Activated T-helper 1 cell treated with anti-CD3 and anti-CD28 coated beads, Interleukin-12 subunit alpha, Interleukin-12 subunit beta, Interleukin-2, Interleukin-4 antibody, amounts not matched to agents 30 ng/mL and 10 ng/mL and 1 ng/mL, durations not matched to agents 14 hours and 24 hours and 36 hours (primary cell): ENCODE measurements around the gene CDH16. TPM values are rescaled to one million over a fixed set of nuclear protein-coding genes. Genes with fewer than 3 reads are reported as not detected.
"Not testable (repeated sequence)": the region's sequence is repeated elsewhere in the genome, so short reads cannot be mapped to it uniquely, and the experiment has no call there.

Experiments
- DNase-seq: peaks from one replicate; pipeline ENCODE4 v3.0.0; 2021; ENCODE audit warnings: low spot score
- H3K27ac Mint-ChIP-seq: one replicate; pipeline ENCODE4 v1.8.0; 2021; ENCODE audit warnings: mild to moderate bottlenecking, mixed read lengths
- H3K27me3 Mint-ChIP-seq: one replicate; pipeline ENCODE4 v1.8.0; 2022; ENCODE audit warnings: mild to moderate bottlenecking, moderate library complexity, mixed read lengths; ENCODE audit not compliant: insufficient read depth
- H3K36me3 Mint-ChIP-seq: one replicate; pipeline ENCODE4 v1.8.0; 2021; ENCODE audit warnings: low read depth, mixed read lengths
- H3K4me1 Mint-ChIP-seq: one replicate; pipeline ENCODE4 v1.8.0; 2021; ENCODE audit warnings: low read depth, mixed read lengths
- H3K4me3 Mint-ChIP-seq: one replicate; pipeline ENCODE4 v1.8.0; 2021; ENCODE audit warnings: mild to moderate bottlenecking, moderate library complexity, mixed read lengths
- H3K9me3 Mint-ChIP-seq: one replicate; pipeline ENCODE4 v1.8.0; 2021; ENCODE audit warnings: mixed read lengths
- intact Hi-C: fragments of 100-400 bp; cut with micrococcal nuclease; formaldehyde crosslinking; loops from one replicate; pipeline ENCODE4 v1.15.1; 2024
- total RNA-seq: library from RNA; stranded (reverse); gene quantifications from 2 replicates; pipeline ENCODE4 v1.2.3, GENCODE V29; 2022

Gene CDH16
- total RNA-seq, 1 donor from 2014 or later = not detected

- Mint-ChIP-seq H3K27me3 (peaks cover 19% of the 10 kb centered on the region), H3K4me1 (peaks cover 16% of the 10 kb centered on the region)
- H3K4me3 Mint-ChIP-seq, H3K27ac Mint-ChIP-seq, H3K9me3 Mint-ChIP-seq, intact Hi-C loops, H3K36me3 Mint-ChIP-seq, DNase-seq: not testable (repeated sequence)
Measured at GRCh38 chr16:66944971-66945370, 26.3 kb upstream of the CDH16 start.

- H3K27ac Mint-ChIP-seq = no peak overlapping the region
- no peaks in the 10 kb centered on the region for H3K9me3 Mint-ChIP-seq
- DNase-seq = no peak
Measured at GRCh38 chr16:66944054-66944441, 25.4 kb upstream of the CDH16 start.

GRCh38 chr16:66943426-66944053, 24.9 kb upstream of the CDH16 start:
- no peak overlapping the region for H3K27ac Mint-ChIP-seq
- peaks cover 7% of the 10 kb centered on the region for H3K36me3 Mint-ChIP-seq
- H3K4me1 Mint-ChIP-seq = peaks cover 15% of the 10 kb centered on the region
- peaks cover 6% of the 10 kb centered on the region for H3K27me3 Mint-ChIP-seq
- H3K9me3 Mint-ChIP-seq = no peaks in the 10 kb centered on the region
- H3K4me3 Mint-ChIP-seq = no peak overlapping the region
- intact Hi-C loops = no loop called here
- no peak for DNase-seq

More at GRCh38 chr16:66944054-66944441, 25.4 kb upstream of the CDH16 start:
- H3K36me3 Mint-ChIP-seq = peaks cover 7% of the 10 kb centered on the region
- intact Hi-C loops = no loop called here
- peaks cover 16% of the 10 kb centered on the region for H3K4me1 Mint-ChIP-seq
- H3K27me3 Mint-ChIP-seq = peaks cover 10% of the 10 kb centered on the region
- no peak overlapping the region for H3K4me3 Mint-ChIP-seq

GRCh38 chr16:66942981-66943380, 24.3 kb upstream of the CDH16 start:
- DNase-seq = no peak
- Mint-ChIP-seq H3K27me3 (peaks cover 3% of the 10 kb centered on the region), H3K4me3 (no peak overlapping the region), H3K9me3 (no peaks in the 10 kb centered on the region), H3K36me3 (peaks cover 7% of the 10 kb centered on the region), H3K27ac (no peak overlapping the region), H3K4me1 (peaks cover 10% of the 10 kb centered on the region)
- intact Hi-C loops = no loop called here

GRCh38 chr16:66940236-66940635, 21.6 kb upstream of the CDH16 start:
- intact Hi-C loops = no loop called here
- H3K27me3 Mint-ChIP-seq = no peaks in the 10 kb centered on the region
- H3K4me3 Mint-ChIP-seq = no peak overlapping the region
- H3K9me3 Mint-ChIP-seq = no peaks in the 10 kb centered on the region
- H3K4me1 Mint-ChIP-seq = peaks cover 26% of the 10 kb centered on the region
- DNase-seq = no peak
- peaks cover 14% of the 10 kb centered on the region for H3K36me3 Mint-ChIP-seq
- H3K27ac Mint-ChIP-seq = no peak overlapping the region

GRCh38 chr16:66939366-66939765, 20.7 kb upstream of the CDH16 start:
- intact Hi-C loops = no loop called here
- Mint-ChIP-seq H3K36me3 (peaks cover 14% of the 10 kb centered on the region), H3K27ac (no peak overlapping the region), H3K9me3 (no peaks in the 10 kb centered on the region), H3K4me1 (peaks cover 32% of the 10 kb centered on the region), H3K4me3 (no peak overlapping the region), H3K27me3 (no peaks in the 10 kb centered on the region)
- no peak for DNase-seq

GRCh38 chr16:66937725-66938337, 19.1 kb upstream of the CDH16 start:
- no peak for DNase-seq
- intact Hi-C loops = no loop called here
- peaks cover 23% of the 10 kb centered on the region for H3K36me3 Mint-ChIP-seq
- peak overlapping the region; percentile 96 for H3K4me3 Mint-ChIP-seq
- H3K9me3 Mint-ChIP-seq = no peaks in the 10 kb centered on the region
- H3K27me3 Mint-ChIP-seq = no peaks in the 10 kb centered on the region
- H3K27ac Mint-ChIP-seq = no peak overlapping the region
- H3K4me1 Mint-ChIP-seq = peaks cover 40% of the 10 kb centered on the region

- peaks cover 27% of the 10 kb centered on the region for H3K36me3 Mint-ChIP-seq
- H3K27me3 Mint-ChIP-seq = no peaks in the 10 kb centered on the region
- no peak for DNase-seq
- intact Hi-C loops = no loop called here
- H3K9me3 Mint-ChIP-seq = no peaks in the 10 kb centered on the region
- peaks cover 48% of the 10 kb centered on the region for H3K4me1 Mint-ChIP-seq
- H3K27ac Mint-ChIP-seq = no peak overlapping the region
- H3K4me3 Mint-ChIP-seq = peak overlapping the region; percentile 96
Measured at GRCh38 chr16:66936889-66937554, 18.3 kb upstream of the CDH16 start.

GRCh38 chr16:66936462-66936861, 17.8 kb upstream of the CDH16 start:
- peak overlapping the region; percentile 41 for H3K27ac Mint-ChIP-seq
- peaks cover 53% of the 10 kb centered on the region for H3K4me1 Mint-ChIP-seq
- peaks cover 30% of the 10 kb centered on the region for H3K36me3 Mint-ChIP-seq
- intact Hi-C loops = no loop called here
- H3K4me3 Mint-ChIP-seq = peak overlapping the region; percentile 96
- DNase-seq = no peak
- no peaks in the 10 kb centered on the region for H3K27me3 Mint-ChIP-seq
- H3K9me3 Mint-ChIP-seq = no peaks in the 10 kb centered on the region

GRCh38 chr16:66935314-66936011, 16.8 kb upstream of the CDH16 start, which contains the start of gene CES2:
Gene CES2, plus strand, starts transcription at chr16:66935516. Its CDS starts 120 bp downstream, at chr16:66935636.
- intact Hi-C loops = loop anchor here (2.0 kb wide), 1 partner anchor 63 kb away; no protein-coding TSS in a partner anchor
- Mint-ChIP-seq H3K27me3 (no peaks in the 10 kb centered on the region), H3K4me1 (peaks cover 53% of the 10 kb centered on the region), H3K4me3 (peak within 1 kb of the TSS; percentile 96), H3K36me3 (peaks cover 28% of the 10 kb centered on the region), H3K27ac (peak within 1 kb of the TSS; percentile 87), H3K9me3 (no peaks in the 10 kb centered on the region)
- no peak for DNase-seq

GRCh38 chr16:66934839-66935313, 16.2 kb upstream of the CDH16 start:
- intact Hi-C loops = loop anchor here (1.0 to 2.0 kb wide), 3 partner anchors 12 to 62 kb away; partner anchors contain the start of gene PDP2
- peaks cover 28% of the 10 kb centered on the region for H3K36me3 Mint-ChIP-seq
- DNase-seq, H3K9me3 Mint-ChIP-seq, H3K27me3 Mint-ChIP-seq: not testable (repeated sequence)
- peaks cover 53% of the 10 kb centered on the region for H3K4me1 Mint-ChIP-seq
- H3K4me3 Mint-ChIP-seq = peak overlapping the region; percentile 96
- H3K27ac Mint-ChIP-seq = peak overlapping the region; percentile 87

- Mint-ChIP-seq H3K27ac (peak within 1 kb of the TSS; percentile 87), H3K4me3 (peak within 1 kb of the TSS; percentile 96), H3K36me3 (peaks cover 31% of the 10 kb centered on the region), H3K27me3 (no peaks in the 10 kb centered on the region), H3K4me1 (peaks cover 53% of the 10 kb centered on the region), H3K9me3 (no peaks in the 10 kb centered on the region)
- intact Hi-C loops = loop anchor here (1.0 to 2.0 kb wide), 3 partner anchors 13 to 61 kb away; partner anchors contain the start of gene PDP2
- DNase-seq = peak; percentile 88
Measured at GRCh38 chr16:66934138-66934838, 15.6 kb upstream of the CDH16 start, which contains the start of gene CIAO2B. Gene CIAO2B, minus strand, starts transcription at chr16:66934402. Its CDS starts 38 bp downstream, at chr16:66934364.
